HCEC 1CT (cell line): ENCODE data around the gene CNN3.

Experiments used
- DNase-seq: peaks from one replicate; pipeline ENCODE4 v3.0.0-alpha.2; 2017

Gene CNN3

GRCh38 chr1:94884507-94884906 lies 42.4 kb downstream of the CNN3 start:
- no peak for DNase-seq

DNA sequence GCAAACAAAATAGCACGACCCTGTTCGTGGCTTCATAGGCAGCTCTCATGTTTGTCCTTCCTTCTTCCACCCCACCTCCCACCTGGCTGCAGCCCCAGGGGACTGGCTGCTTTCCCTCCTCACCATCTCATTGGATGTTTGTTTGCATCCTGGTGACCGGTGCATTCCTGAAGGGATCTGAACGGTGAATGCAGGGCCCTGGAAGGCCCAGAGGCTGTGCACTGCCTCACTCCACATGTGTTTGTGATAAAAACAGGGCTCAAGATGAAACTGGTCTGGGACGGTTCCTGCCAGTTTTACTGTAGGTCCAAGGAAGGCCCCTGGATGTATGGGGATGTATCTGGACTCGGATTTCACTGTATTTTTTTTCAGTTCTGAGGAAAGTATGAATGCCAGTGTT lies 42.8 kb downstream of the CNN3 start:
- DNase-seq: peak; percentile 46

DNA sequence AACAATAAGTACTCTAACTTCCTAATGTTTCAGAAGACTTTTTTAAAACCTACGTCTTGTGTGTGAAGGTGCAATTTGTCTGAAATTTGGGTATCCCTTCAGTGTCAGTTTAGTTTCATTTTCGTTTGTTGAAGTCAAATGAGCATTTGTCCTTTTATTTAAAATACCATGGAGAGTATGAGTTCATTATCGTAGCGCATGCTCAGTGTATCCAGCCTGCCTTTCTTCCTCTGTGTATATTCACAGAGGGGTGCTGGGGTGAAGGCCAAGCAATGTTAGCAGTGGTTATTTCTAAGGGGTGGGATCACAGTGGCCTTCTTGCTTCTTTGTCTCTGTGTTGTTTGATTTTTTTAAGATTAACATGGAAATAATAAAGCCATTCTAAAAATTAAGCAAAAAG lies 43.2 kb downstream of the CNN3 start:
- DNase-seq: peak; percentile 64

GRCh38 chr1:94878329-94878728 lies 48.6 kb downstream of the CNN3 start:
- no peak for DNase-seq

DNA sequence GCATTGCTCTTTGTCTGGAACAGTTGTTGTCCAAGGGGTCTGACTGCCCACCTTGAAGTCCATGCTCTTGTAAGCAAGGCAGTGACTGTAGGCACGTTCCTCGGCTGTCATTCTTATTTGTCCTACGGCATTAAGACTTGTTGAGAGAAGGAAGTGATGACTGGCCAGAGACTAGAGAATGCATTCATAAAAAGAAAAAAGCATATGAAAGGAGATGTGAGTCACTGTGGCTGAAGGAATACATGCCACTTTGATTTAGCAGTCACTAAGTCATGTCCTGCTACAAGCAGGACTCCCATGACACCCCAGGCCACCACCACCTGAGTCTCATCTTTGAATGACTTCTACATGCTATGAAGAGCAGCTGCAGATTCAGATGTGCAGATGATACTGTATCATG lies 50.5 kb downstream of the CNN3 start:
- DNase-seq: no peak

DNA sequence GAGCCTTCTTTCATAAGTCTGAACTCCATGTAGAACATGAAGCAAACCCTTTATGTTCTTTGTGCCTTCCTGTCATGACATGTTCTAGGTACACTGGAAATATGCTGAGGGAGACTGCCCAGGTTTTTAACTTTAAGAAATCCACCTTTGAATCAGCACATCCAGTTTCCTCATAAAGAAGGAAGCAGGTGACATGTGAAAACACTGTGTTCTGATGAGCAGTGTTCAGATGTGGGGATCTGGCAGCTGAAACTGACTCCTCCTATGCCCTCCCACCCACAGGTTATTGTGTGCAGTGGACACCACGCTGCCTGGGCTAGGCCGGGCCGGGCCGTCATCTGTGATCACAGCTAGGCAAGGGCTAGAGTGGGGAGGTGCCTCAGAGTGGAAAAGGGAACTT lies 51.1 kb downstream of the CNN3 start:
- no peak for DNase-seq

GRCh38 chr1:94874423-94874822 lies 52.5 kb downstream of the CNN3 start:
- DNase-seq: no peak

DNA sequence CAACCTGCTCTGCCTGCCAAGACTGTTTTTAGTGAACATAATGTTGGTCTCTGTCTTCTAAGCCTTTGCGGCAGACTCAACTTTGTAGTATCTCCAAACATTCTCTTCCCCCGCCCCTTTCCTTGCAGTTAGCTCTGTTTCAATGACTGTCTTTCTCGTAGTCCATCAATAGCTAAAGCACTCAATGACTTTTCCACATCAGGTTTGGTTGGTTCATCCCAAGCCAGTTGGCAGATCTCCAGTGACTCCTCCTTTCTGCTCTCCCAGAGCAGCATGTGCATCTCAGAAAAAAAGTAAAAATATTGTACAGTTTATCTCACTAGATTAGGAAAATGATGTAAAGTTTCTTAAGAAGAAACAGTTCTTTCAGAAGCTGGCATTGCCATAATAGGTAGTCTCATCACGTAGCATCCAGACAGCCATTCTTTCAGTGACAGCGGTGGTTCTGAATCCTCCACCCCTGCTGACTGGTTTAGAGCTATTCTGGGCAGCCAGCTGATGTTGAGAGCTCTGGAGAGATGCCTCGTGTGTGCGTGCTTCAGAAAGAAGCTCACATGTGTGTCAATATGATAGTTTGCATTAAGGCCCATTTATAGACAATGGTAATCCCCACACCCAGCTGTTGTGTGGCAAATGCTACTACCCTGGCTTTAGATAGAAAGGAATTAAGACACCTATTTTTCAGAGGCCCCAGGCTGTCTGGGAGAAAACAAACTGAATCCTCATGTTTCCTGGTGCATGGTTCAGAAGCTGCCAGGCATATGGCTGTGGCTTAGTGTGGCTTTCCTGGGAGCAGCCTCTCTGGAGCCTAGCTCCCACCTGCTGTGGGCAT lies 53.2 kb downstream of the CNN3 start:
- no peak for DNase-seq

- DNase-seq: no peak
These were observed 54.0 kb downstream of the CNN3 start for GRCh38 chr1:94872771-94873495.

- no peak for DNase-seq
These were observed 55.9 kb downstream of the CNN3 start for GRCh38 chr1:94871031-94871430.

- DNase-seq: peak; percentile 81
These were observed 60.6 kb downstream of the CNN3 start for GRCh38 chr1:94866164-94866807.

GRCh38 chr1:94865360-94865759 lies 61.5 kb downstream of the CNN3 start:
- DNase-seq: peak; percentile 65

DNA sequence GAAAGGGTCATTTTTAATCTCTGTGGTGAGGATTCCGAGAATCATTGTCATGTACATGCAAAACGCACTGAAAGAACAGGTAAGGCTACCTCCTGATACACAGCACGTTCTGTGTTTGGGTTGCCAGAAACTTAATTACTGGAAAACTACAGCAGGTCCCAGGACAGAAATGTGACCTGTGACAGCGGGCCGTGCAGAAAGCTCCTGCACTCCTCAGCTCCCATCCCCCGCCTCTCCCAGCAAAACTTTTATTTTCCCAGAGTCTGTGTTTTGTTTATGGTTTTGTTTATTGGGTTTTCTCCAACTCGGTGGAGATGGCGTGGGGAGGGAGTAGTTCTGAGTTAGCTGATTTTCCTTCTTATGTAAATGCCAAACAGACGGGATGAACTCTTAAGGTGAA lies 62.1 kb downstream of the CNN3 start:
- peak; percentile 27 for DNase-seq

DNA sequence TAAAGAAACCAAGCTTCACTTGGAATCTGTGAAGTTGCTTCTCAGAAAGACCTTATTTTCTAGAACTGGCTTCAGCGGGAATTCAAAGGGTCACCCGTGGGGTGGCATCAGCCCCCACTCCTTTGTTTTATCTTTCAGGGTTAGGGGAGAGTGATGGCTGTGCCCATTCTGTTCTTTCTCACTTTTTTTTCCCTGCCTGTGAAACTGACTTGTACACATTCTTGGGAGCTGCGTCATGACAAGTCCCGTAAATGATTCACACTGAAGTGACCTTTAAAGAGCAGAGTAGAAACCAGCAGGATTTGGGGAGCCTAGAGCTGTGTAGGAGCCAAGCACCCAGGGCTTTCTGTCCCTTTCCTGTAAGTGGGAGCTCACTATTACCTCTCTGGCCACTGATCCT lies 63.0 kb downstream of the CNN3 start:
- peak; percentile 95 for DNase-seq

DNA sequence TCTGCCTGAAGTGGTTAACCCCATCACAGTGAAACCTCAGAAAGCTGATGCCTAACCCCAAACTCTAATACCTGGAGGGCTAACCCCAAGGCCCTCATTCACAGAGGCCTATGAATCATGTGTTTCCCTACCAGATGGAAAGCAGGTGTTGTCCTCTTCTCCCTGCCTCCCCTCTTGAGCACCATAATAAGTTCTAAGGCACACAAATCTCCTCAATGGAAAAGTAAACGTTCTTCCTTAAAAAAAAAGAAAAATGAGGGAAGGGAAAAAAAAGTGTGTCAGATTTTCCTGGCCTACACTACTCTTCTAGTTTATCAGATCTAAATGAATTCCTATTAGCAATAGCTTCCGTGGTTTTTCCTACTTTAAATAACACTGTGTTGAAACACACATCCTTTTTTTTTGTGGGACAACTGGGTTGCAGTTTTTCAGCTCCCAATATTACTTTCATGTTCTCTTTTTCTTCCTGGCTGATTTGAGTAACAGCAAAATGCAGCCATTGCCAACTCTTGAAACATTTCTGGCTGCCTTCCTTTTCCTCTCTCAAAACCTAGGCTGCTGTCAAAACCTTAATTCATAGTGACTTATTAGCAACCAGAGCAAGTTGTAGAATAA lies 63.5 kb downstream of the CNN3 start:
- peak; percentile 70 for DNase-seq

DNA sequence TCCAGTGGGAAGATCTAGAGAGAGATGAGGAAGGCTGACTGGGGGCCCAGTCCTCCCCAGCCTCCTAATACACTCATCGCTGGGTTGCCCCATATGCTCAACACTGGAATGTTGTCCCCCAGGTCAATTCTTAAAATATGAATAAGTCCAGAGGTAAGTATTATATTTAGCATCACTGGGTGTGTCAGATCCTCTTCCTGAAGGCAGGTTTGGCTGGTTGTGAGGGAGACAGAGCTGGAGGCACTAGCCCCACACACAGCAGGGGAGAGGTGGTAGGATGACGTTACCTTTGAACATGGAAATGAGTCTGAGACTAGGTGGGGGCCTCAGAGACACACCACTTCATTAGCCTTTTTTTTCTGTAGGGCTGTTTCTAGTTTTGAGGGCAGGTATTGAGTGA lies 64.2 kb downstream of the CNN3 start:
- no peak for DNase-seq

GRCh38 chr1:94859174-94859573 lies 67.7 kb downstream of the CNN3 start:
- no peak for DNase-seq

DNA sequence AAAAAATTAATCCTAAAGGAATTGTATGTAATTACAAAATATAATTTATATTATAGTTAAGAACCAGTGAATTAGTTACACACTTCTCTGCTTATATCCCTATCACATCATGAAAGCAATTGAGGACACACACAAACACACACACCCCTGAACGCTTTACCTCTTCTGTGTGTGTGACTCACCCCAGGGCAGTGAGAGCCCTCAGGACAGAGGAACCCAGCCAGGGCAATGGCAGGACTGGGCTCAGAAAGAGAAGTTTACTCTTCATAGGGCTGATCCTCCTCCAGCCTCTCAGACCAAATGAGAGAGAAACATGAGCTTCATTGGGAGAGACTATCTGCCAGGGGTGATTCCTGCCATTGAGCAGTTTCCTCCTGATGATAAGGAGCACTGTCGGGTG lies 68.6 kb downstream of the CNN3 start:
- DNase-seq: no peak

DNA sequence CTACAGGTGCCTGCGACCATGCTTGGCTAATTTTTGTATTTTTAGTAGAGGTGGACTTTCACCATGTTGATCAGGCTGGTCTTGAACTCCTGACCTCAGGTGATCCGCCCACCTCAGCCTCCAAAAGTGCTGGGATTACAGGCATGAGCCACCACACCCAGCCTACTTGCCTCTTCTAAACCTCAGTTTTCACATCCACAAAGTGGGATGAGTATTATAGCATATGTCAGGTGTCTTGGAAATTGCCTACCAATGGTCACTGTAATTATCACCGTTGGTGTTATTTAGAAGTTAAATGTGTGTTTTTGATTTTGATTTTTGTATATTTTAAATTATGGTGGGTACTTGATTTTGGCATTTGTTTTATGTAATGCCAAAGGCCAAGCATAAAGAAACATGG lies 70.0 kb downstream of the CNN3 start:
- DNase-seq: no peak

GRCh38 chr1:94856004-94856403 lies 70.9 kb downstream of the CNN3 start:
- no peak for DNase-seq

DNA sequence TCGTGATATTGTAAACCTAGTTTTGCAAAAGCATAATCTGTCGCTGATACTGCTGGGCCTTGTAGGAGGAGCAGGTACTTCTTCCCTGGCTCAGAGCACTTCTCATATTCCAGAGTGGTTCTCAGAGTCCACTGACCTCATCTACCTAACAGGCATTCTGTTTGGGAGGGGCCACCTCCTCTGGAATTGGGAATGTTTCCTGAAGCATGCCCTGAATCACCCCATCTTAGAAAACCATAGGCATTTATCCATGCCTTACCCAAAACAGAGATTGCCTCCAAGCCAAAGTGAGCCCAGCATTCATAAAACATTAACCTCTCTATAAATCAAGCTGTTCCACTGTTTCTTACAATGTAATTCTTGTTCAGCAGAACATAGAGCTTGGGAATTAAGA lies 71.6 kb downstream of the CNN3 start:
- no peak for DNase-seq

GRCh38 chr1:94854458-94855306 lies 72.2 kb downstream of the CNN3 start:
- peak; percentile 88 for DNase-seq

GRCh38 chr1:94852788-94853187 lies 74.1 kb downstream of the CNN3 start:
- DNase-seq: no peak
